GM21717 (cell line): ENCODE measurements around the gene FNIP2.
"Not testable (repeated sequence)": the region's sequence is repeated elsewhere in the genome, so short reads cannot be mapped to it uniquely, and the experiment has no call there.

ENCODE experiments used
- ATAC-seq: cut with Tn5 transposase; IDR thresholded peaks from one replicate; pipeline ENCODE4 v1.9.1; 2021; ENCODE audit warnings: mild to moderate bottlenecking, moderate library complexity; ENCODE audit not compliant: unreplicated experiment

Gene FNIP2

DNA sequence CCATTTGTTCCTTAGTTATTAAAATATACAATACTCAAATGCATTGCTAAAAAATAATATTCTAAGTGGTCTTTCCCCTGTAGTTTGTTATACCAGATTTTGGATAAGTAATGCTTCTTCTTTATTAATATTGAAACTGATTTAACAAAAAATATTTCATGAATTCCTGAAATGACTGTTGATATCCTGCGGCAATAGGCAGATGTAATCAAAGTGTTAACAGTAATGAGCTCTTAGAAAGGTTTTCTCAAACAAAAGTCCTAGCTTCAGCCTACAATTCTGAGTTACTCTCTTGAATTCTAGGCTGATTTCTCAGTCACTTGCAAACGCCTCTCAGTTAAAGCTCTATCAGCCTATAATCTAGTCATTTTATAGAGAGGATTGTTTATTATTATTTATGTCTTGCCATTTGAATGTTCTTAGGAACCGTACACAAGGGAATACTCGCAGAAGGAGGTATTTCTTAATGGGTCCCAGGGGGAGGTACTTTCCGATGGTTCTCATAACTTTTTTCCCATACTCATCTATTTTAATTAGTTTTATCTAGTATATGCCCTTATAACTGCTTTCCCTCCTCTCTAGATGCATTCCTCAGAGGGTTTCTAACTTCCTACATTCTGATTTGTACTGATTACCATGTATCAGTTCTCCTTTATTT, 96.8 kb downstream of the FNIP2 start:
- ATAC-seq: no peak

GRCh38 chr4:158869001-158869400, 100.2 kb downstream of the FNIP2 start:
- no peak for ATAC-seq

DNA sequence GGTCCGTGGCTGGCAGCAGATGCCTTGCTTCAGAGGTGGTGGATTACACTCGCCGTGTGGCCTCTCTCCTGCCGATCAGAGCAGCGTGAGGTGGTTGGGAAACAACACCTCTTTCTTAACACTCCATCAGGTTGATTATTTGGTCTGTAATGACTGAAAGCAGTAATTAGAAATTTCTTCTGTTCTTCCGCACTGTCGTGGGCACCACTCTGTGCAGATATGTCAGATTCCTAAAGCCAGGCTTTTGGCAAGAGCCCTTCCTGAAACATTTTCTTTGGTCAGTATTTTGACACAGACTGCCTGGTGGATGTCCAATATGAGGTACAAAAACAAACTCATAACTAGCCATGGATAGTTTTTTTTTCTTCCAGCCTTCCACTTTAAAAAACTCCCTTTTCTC, 100.9 kb downstream of the FNIP2 start:
- ATAC-seq: no peak

GRCh38 chr4:158870282-158870625, 101.4 kb downstream of the FNIP2 start:
- ATAC-seq: no peak

DNA sequence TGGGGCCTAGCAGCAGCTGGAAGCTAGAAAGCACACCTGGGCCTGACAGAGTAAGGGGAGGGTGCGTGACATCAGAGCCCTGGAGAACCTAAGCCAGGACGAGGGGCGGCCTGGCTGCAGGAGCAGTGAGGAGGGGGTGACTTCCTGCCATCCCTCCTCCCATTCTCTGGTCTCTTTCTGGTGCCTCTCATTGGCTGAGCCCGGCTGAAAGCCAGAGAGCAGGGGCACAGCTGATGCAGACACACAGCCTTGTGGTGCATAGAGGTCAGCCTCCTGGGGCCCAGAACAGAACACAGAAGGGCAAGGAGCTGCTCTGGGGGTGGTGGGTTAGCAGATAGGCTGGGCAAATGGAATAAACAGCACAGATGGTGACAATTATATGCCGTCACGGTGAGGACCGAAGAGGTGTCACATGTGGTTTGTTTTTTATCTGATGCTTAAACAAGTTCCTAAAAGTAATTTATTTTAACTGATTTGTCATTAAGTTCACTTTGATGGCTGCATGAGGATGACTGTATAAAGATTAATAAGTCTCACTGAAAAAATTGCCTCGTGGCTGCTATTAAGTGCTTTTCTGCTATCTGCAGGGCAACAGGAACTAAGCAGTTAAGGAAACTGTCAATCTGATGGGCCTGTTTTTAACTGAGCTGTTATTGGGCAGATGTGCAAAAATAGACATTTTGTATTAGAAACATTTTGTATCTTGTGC, 102.0 kb downstream of the FNIP2 start:
- no peak for ATAC-seq

DNA sequence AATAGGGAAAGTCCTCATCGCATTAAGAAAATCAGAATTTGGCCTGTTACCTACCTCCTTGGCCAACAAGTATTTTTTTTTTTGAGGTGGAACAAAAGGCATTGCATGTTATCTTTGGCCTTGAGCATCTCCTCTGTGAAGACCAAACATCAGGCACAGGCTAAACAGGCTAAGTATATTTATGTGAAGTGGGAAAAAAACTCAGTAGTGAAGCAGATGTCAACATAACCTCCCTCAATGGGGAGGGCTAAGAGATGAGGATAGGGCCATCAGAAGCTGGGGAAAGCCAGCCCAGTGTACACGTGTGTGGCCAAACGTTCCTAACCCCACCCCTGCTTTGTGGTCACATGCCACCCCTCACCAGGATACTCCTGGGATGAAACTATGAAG, 102.5 kb downstream of the FNIP2 start:
- no peak for ATAC-seq

- no peak for ATAC-seq
Observed at GRCh38 chr4:158873795-158874401, 105.1 kb downstream of the FNIP2 start.

GRCh38 chr4:158875026-158875425, 106.2 kb downstream of the FNIP2 start:
- ATAC-seq: no peak

GRCh38 chr4:158875455-158875854, 106.6 kb downstream of the FNIP2 start:
- no peak for ATAC-seq

DNA sequence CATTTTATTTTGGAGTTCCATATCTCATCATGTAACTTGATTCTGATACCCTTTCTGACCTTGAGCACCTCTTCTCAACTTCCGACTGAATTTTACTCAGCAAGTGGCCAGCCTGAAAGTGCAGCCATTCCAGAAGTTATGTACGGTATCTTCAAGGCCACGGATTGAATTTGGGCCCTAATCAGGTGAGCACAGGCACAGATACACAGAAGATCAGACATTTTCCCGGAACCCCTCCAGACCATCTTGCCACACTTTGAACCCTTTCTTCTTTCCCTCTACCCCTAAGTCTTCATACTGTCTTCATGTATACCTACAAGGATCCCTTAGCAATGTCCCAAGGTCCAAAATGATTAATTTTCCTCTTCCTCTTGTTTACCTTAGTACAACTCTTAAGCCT, 108.2 kb downstream of the FNIP2 start:
- ATAC-seq: no peak

GRCh38 chr4:158882142-158882541, 113.3 kb downstream of the FNIP2 start:
- ATAC-seq: not testable (repeated sequence)

GRCh38 chr4:158884280-158884679, 115.5 kb downstream of the FNIP2 start:
- no peak for ATAC-seq

- ATAC-seq: no peak
Observed at GRCh38 chr4:158885564-158885963, 116.7 kb downstream of the FNIP2 start.

DNA sequence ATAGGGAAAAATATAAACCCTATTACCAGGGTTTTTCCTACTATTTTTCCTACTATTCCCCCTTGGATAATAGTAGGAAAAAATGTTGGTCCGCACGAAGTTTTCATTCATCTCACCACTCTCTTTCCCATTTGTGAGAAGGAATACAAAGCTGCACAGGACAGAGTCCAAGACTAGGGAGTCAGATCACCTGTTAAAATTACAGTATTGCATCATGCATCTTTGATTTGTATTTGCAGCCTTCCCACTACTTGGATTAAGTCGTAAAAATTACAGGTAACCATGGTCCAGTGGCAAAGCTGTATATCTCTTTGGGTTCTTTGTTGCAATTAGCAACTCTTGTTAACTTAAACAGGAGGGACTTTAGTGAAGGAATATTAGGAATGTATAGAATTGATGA, 121.5 kb downstream of the FNIP2 start:
- ATAC-seq: no peak

- no peak for ATAC-seq
Observed at GRCh38 chr4:158891256-158891655, 122.4 kb downstream of the FNIP2 start.

DNA sequence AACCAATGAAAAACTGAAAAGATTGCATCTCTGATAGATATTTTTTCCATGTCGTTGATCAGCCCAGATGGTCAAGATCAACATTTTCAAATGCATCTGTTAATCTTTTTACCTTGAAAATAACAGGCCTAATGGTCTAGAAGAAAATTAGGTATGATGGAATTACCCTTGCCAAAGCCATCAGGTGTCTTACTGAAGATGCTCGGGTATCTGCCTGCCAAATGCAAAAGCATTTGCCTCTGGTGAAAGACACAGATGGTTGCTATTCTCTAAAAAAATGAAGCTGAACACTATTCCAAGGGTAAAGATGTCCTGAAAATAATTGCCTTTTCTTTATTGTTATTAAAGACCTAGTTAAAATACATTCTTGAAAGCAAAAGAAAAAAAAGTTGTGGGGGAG, 126.0 kb downstream of the FNIP2 start:
- ATAC-seq: no peak

- no peak for ATAC-seq
Observed at GRCh38 chr4:158895797-158896576, 127.2 kb downstream of the FNIP2 start.

DNA sequence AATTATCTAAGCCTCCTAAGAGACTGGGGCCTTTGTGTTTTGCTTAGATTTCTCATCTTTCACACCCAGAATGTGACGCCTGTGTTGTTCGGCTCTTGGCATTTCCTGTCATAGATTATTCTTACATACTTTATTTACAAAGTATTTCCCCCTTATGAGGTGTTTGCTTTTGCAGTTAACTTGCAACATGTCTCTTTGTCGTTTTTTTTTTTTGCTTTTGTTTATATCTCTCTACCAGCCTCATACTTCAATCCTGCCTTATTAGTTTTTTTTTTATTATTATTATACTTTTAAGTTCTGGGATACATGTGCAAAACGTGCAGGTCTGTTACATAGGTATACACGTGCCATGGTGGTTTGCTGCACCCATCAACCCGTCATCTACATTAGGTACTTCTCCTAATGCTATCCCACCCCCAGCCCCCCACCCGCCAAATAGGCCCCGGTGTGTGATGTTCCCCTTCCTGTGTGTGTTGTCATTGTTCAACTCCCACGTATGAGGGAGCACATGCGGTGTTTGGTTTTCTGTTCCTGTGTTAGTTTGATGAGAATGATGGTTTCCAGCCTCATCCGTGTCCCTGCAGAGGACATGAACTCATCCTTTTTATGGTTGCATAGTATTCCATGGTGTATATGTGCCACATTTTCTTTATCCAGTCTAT, 127.9 kb downstream of the FNIP2 start:
- not testable (repeated sequence) for ATAC-seq

- ATAC-seq: not testable (repeated sequence)
Observed at GRCh38 chr4:158900408-158900807, 131.6 kb downstream of the FNIP2 start.

DNA sequence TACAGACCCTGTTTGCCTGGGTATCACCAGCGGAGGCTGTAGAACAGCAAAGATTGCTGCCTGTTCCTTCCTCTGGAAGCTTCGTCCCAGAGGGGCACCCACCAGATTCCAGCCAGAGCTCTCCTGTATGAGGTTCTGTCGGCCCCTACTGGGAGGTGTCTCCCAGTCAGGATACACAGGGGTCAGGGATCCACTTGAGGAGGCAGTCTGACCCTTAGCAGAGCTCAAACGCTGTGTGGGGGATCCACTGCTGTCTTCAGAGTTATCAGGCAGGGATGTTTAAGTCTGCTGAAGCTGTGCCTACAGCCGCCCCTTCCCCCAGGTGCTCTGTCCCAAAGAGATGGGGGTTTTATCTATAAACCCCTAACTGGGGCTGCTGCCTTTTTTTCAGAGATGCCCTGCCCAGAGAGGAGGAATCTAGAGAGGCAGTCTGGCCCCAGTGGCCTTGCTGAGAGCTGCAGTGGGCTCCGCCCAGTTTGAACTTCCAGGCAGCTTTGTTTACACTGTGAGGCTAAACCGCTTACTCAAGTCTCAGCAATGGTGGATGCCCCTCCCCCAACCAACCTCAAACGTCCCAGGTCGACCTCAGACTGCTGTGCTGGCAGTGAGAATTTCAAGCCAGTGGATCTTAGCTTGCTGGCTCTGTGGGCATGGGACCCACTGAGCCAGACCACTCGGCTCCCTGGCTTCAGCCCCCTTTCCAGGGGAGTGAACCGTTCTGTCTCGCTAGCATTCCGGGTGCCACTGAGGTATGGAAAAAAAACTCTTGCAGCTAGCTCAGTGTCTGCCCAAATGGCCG, 133.7 kb downstream of the FNIP2 start:
- not testable (repeated sequence) for ATAC-seq
